DND-41 (cell line): Measurements from ENCODE around the gene CASP8AP2.

Source experiments
- CTCF ChIP-seq: IDR thresholded peaks from 2 replicates; pipeline ENCODE4 v1.5.1; 2012; ENCODE audit warnings: borderline replicate concordance, low read length, moderate library complexity, mild to moderate bottlenecking; ENCODE audit not compliant: poor library complexity, severe bottlenecking; ENCODE audit errors: extremely low read depth
- EZH2 ChIP-seq: IDR thresholded peaks from 3 replicates; pipeline ENCODE4 v1.6.1; 2012; ENCODE audit warnings: borderline replicate concordance, low read depth, mild to moderate bottlenecking, moderate library complexity, low read length, inconsistent platforms; ENCODE audit not compliant: severe bottlenecking

- no peak for TF ChIP-seq CTCF
- TF ChIP-seq EZH2, result no peak
Observed at GRCh38 chr6:89786970-89787369, 42.7 kb upstream of the CASP8AP2 start.
